Measurements from ENCODE around the gene DNM3. TPM values are rescaled to one million over a fixed set of nuclear protein-coding genes. Genes with fewer than 3 reads are reported as not detected.

The DNM3 gene
- total and polyA plus RNA-seq, 10 of the 15 experiments (the other 5 are each of a cell fraction or from before 2014, with no cell fraction given) = 0.03 to 1.5 (median 0.08) TPM; not detected in 3

DNA sequence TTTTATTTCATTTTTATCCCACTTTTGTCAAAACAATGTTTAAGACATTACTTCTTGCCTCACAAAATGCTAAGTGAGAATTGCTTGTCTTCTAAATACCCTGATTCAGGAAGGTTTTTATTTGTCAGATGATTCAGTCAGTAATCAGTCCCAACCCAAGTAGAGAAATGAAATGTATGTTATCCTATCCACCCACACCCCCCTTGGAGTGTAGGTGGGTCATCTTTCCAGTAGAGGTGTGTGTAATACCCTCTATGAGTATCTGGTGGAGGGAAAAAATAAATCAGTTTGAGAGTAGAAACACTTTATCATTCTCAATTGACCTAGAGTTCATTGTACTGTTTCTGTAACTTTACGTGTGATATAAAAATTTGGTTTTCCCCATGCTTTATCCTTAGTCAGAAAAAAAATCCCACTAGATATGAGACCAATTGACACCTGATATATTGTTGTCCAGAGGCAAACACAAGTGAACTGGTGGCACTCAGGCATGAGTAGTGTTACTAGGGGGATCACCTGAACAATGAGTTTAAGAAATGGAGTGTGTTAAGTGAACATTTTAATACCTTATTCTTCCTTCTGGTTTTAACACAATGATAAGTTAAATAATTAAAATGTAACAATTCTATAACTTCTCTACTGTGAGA is 425.4 kb downstream of the DNM3 start:
- H3K9ac ChIP-seq (ENCODE audit: control insufficient read depth, insufficient read depth, low read length) = no peak overlapping the region
- H3K27ac ChIP-seq (ENCODE audit: control insufficient read depth, insufficient read depth) = no peak overlapping the region
- BruUV-seq (replicated peaks) = no TSS peak
- intact Hi-C loops (cut with micrococcal nuclease; ENCODE audit: unreplicated experiment) = no loop called here
- H3K36me3 ChIP-seq (ENCODE audit: control insufficient read depth in 2 of 2, insufficient read depth in 2 of 2, low read length in 1 of 2) = no peaks in the 10 kb centered on the region
- H3K9me3 ChIP-seq (replicated peaks; ENCODE audit: control insufficient read depth, insufficient read depth, low read length) = peaks cover 1% of the 10 kb centered on the region; the same call in 2 of the 3 replicates
- no peak for ATAC-seq
- ChIA-PET RAD21 (ENCODE audit: unreplicated experiment) (interaction anchor here (1.0 kb wide), 1 partner anchor 10 kb away, joined by 3 read pairs; no protein-coding TSS in a partner anchor), POLR2A (no interaction called here), CTCF (interaction anchor here (1.1 kb wide), 1 partner anchor 9 kb away, joined by 3 read pairs; no protein-coding TSS in a partner anchor), SMC1A (ENCODE audit: uncharacterized antibody, unreplicated experiment) (interaction anchor here (0.6 to 1.0 kb wide), 6 partner anchors 10 to 264 kb away, joined by 3 to 4 read pairs (median 3); no protein-coding TSS in a partner anchor)
- TF ChIP-seq SMAD5 (IDR thresholded peaks at IDR 0.05; ENCODE audit: low read depth) (no peak), SKIL (IDR thresholded peaks at IDR 0.05; ENCODE audit: low read depth, poor library complexity, severe bottlenecking) (no peak), ZSCAN29 (IDR thresholded peaks at IDR 0.05) (no peak), NR2C1 (IDR thresholded peaks at IDR 0.05) (no peak)
- no peaks in the 10 kb centered on the region for H4K20me1 ChIP-seq (ENCODE audit: control insufficient read depth, insufficient read depth)
- no peak overlapping the region for H3K4me3 ChIP-seq
- no peak overlapping the region for H3K4me2 ChIP-seq (ENCODE audit: control insufficient read depth, insufficient read depth)
- WGBS (ENCODE audit: insufficient coverage, insufficient replicate concordance, low lambda C conversion rate, missing lambda C conversion rate) = 83% methylated on average over 1 of the region's 1 CpG
- H3K27me3 ChIP-seq (replicated peaks in 1 of 2; ENCODE audit: control insufficient read depth in 2 of 2, insufficient read depth in 2 of 2, low read length in 1 of 2) = no peaks in the 10 kb centered on the region
- in situ Hi-C loops (cut with MboI) = no loop called here
- H3K4me1 ChIP-seq (ENCODE audit: control insufficient read depth, insufficient read depth, low read length) = peaks cover 8% of the 10 kb centered on the region; the same call in 1 of the 2 replicates
- H3K79me2 ChIP-seq (ENCODE audit: control insufficient read depth, insufficient read depth, low read length) = no peaks in the 10 kb centered on the region
- no peak overlapping the region for H2AFZ ChIP-seq (ENCODE audit: control insufficient read depth, low read depth, low read length)
- no peak for DNase-seq (ENCODE audit: low read depth, low spot score)
- FAIRE-seq = no peak

Measured in GM12878 (cell line).